Measurements from ENCODE around the gene PRKN.

GRCh38 chr6:162491637-162492036 lies 235.9 kb downstream of the PRKN start:
- TF ChIP-seq CTCF (IDR thresholded peaks at IDR 0.05; ENCODE audit: low read depth, low read length) (no peak), EZH2phosphoT487 (IDR thresholded peaks at IDR 0.05; ENCODE audit: low read depth) (no peak)

Measured in OCI-LY3 (cell line).